HG03280 (cell line): ENCODE results near the gene UNC79.

Source experiments
- ATAC-seq: cut with Tn5 transposase; IDR thresholded peaks from one replicate; pipeline ENCODE4 v1.9.1; 2021; ENCODE audit warnings: mild to moderate bottlenecking, moderate library complexity; ENCODE audit not compliant: unreplicated experiment

Gene UNC79

GRCh38 chr14:93544212-93544611 lies 113.5 kb downstream of the UNC79 start:
- no peak for ATAC-seq

- ATAC-seq, result no peak
These were observed 115.9 kb downstream of the UNC79 start for GRCh38 chr14:93546642-93547041.

DNA sequence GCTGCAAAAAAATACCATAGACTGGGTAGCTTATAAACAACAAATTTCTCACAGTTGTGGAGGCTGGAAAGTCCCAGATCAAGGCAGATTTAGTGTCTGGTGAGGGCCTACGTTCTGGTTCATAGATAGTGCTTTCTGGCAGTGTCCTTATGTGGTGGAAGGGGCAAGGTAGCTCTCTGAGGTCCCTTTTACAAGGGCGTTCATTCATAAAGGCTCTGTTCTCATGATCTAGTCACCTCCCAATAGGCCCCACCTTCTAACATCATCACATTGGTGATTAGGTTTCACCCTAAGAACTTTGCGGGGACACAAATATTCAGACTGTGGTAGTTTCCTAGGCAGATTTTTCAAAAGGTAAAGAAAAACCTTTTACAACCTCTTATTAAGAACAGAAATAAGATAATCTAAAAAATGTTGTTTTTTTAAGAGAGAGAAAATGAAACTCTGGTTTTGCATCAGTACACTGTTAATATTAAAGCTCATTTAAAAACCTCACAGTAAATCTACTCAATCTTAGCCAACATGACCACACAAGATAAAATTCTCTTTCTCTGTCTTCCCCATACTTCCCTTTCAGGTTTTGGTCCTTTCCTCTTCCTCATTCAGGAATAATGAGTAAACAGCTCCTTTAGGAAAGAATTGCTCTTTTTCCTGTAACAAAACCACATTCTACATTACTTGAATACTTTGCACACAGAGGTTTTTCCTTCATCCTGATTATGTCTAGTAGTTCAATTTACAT lies 117.5 kb downstream of the UNC79 start:
- ATAC-seq, result no peak

DNA sequence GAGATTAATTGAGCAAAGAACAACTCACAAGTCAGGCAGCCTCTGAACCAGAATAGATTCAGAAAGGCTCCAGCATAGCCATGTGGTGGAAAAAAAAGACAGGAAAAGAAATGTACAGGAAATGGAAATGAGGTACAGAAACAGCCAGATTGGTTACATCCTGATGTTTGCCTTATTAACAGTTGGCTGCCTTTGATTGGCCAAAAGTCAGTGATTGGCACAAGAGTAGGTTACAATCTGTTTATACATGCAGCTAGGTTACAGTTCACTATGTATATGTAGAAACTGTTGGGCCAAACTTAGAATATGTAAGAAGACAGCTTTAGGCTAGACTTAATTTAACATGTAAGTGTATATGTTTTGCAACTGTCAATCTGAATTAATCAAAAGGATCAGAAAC lies 118.9 kb downstream of the UNC79 start:
- ATAC-seq, result no peak

GRCh38 chr14:93564918-93565317 lies 134.2 kb downstream of the UNC79 start:
- no peak for ATAC-seq

- ATAC-seq, result no peak
These were observed 135.4 kb downstream of the UNC79 start for GRCh38 chr14:93566065-93566693.

DNA sequence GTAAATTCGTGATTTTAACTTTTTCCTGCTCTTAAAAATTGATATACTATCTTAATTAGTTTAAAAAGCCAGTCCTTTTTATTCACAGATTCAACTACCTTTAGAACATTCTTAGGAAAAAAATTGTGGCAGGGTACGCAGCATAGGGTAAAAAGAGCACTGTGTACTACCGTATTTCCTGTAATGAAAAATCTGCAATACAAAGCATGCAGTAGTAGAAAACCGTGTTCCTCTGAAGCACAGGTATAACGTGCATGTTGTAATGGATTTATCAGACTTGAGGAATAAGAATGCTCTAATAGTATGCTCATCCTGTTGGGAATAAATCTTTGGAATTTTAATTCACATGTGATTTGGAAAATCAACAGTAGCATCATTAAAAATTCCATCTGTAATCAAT lies 140.5 kb downstream of the UNC79 start:
- ATAC-seq, result no peak

DNA sequence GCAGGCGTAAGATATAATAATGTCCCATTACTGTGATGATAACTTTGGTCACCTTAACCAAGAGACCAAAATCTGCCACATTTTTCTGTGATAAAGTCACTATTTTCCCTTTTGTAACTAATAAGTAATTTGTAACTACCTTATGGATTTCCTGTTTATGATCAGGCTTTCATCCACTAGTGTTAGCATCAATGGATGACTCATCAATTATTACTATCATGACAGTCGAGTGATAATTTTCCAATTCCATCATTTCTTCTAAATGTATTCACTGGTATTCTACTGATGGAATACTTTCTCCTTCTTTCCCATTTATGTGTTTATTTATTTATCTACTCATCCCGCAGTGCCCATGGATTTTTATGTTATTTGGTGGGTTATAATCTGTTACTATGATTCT lies 148.4 kb downstream of the UNC79 start:
- ATAC-seq, result no peak

DNA sequence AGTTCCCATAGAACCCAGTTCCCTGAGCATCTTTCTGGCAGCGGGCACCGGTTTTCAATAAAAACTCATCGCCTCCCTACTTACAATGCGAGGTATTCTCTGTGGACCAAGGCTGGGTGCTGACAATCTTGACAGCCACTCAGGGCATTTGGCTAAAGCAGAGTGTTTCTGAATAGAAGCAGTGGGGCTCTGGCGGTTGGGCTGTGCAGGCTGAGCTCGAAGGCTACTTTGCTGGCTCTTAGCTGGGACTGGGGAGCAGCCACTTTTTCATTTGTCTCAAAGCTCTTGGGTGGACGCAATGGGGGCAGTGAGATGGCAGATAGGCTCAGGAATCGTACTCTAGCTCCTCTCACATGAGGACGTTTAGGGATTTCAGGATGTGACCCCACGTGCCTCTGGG lies 151.8 kb downstream of the UNC79 start:
- no peak for ATAC-seq

DNA sequence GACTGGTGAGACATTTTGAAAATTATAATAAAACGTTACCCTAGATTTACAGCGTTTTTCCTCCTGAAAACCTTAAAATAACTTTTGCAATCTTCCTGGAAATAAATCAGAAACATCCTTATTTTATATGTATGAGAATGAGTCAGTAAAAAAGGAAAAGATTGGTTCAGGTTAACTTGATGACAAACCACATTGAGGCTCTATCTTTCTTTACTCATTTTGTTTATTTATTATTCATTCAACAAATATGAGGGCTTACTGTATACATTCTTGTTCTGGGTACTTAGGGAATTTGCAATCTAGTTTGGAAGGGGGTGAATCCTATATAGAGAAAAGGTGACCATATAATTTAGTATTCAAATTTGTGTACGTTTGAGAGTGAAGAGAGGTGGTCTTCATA lies 156.6 kb downstream of the UNC79 start:
- no peak for ATAC-seq

- ATAC-seq, result no peak
These were observed 160.8 kb downstream of the UNC79 start for GRCh38 chr14:93591506-93591905.

- no peak for ATAC-seq
These were observed 162.0 kb downstream of the UNC79 start for GRCh38 chr14:93592786-93593185.

GRCh38 chr14:93606091-93606490 lies 175.4 kb downstream of the UNC79 start:
- no peak for ATAC-seq

- no peak for ATAC-seq
These were observed 188.5 kb downstream of the UNC79 start for GRCh38 chr14:93619176-93619793.

DNA sequence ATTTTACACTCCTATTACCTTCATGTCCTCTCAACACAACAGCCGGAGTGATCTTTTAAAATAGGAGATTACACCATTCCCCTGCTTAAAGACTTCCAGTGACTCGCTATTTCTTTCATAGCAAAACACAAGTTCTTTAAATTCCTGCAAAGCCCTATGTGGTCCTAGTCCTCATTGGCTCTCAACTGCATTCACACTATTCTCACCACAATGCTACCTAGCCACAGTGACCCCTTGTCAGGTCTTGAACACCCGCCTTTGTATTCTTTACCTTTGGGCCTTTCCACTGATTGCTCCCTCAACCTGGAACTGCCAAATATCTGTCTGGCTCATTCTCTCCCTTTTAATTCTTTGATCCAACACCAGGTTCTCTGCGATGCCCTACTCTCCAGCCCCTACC lies 197.3 kb downstream of the UNC79 start:
- ATAC-seq, result no peak

- no peak for ATAC-seq
These were observed 198.9 kb downstream of the UNC79 start for GRCh38 chr14:93629643-93630042.

DNA sequence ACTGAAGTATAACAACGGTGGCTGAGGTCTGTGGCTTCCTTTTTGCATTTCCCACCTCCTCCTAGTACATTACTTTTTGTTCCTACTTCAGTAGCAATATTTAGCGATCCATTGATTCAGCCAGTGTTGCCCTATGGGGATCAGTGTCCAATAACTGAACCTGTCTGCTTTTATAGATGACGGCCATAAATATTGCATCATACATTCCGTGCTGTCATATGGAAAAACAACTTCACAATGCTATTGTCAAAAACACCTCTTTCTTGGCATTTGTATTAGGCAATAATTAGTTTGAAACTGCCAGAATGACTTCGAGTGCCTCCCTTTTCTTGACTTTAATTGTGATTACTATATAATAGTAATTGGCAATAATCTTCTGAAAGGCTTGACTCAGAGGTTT lies 208.1 kb downstream of the UNC79 start:
- ATAC-seq, result no peak

GRCh38 chr14:93643127-93643526 lies 212.4 kb downstream of the UNC79 start:
- ATAC-seq, result no peak

GRCh38 chr14:93643676-93644075 lies 212.9 kb downstream of the UNC79 start:
- no peak for ATAC-seq

DNA sequence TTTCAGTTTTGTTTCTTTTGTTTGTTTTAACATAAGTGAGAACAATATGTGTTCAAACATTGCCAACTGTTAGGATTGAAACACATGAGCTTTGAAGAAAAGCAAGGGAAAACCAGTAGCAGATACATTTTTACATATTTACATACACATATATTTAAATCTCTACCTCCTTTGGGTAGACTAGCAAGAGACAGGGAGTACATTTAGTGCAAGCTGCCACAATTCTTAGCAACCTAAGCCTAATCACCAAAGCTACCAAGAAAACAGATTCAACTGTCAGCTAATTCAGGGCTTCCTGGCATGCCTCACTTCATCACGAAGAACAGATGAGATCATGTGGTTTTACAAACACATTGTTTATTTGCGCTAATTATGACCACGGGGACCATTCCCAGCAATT lies 214.5 kb downstream of the UNC79 start:
- no peak for ATAC-seq

- ATAC-seq, result no peak
These were observed 217.9 kb downstream of the UNC79 start for GRCh38 chr14:93648440-93649168.

DNA sequence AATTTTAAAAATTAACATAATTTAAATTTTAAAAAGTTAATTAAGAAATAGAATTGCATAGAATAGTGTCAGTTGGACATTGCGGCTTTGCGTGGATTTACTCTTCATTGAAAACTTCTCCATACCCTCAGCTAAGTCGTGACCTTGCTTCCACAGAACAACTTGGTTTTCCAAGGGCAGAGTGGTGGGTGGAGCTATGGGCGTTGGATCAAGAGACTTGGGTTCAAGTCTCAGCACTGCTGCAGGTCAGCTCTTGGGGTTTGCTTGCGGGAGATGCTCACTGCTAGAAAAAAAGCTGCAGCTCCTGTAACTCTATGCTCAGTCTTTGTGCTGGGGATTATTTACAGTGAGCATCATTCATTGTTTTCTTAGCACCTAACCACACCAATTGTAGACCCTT lies 223.9 kb downstream of the UNC79 start:
- ATAC-seq, result no peak
